Measurements from ENCODE around the gene ARL5B.

The ARL5B gene

GRCh38 chr10:18713077-18713476 is 53.8 kb downstream of the ARL5B start (continued):
- TF ChIP-seq ZNF518A (tag by site-specific recombination; conservative IDR thresholded peaks at IDR 0.05; ENCODE audit: low read depth) (peak; percentile 19; the same call in 1 of the 2 replicates), ZNF146 (tag by site-specific recombination; IDR thresholded peaks at IDR 0.05) (0 out of 2 replicates have a peak, but pooled peaks have one; percentile 11), SP2 (tag by site-specific recombination; IDR thresholded peaks at IDR 0.05) (no peak), ZNF660 (tag by site-specific recombination; IDR thresholded peaks at IDR 0.05) (peak; percentile 67; the same call in 1 of the 2 replicates), SCRT2 (tag by site-specific recombination; IDR thresholded peaks at IDR 0.05) (peak; percentile 75), BCL11A (tag by site-specific recombination; IDR thresholded peaks at IDR 0.05; ENCODE audit: low read depth) (0 out of 2 replicates have a peak, but pooled peaks have one; percentile 34), INSM2 (tag by site-specific recombination; IDR thresholded peaks at IDR 0.05) (peak; percentile 63), ZSCAN30 (tag by site-specific recombination; IDR thresholded peaks at IDR 0.05) (no peak), ZNF184 (tag by site-specific recombination; IDR thresholded peaks at IDR 0.05) (peak; percentile 91), ZNF600 (tag by site-specific recombination; IDR thresholded peaks at IDR 0.05) (peak; percentile 55), ZNF362 (tag by site-specific recombination; IDR thresholded peaks at IDR 0.05) (peak; percentile 78), ZNF311 (tag by site-specific recombination; IDR thresholded peaks at IDR 0.05; ENCODE audit: borderline replicate concordance) (no peak)

DNA sequence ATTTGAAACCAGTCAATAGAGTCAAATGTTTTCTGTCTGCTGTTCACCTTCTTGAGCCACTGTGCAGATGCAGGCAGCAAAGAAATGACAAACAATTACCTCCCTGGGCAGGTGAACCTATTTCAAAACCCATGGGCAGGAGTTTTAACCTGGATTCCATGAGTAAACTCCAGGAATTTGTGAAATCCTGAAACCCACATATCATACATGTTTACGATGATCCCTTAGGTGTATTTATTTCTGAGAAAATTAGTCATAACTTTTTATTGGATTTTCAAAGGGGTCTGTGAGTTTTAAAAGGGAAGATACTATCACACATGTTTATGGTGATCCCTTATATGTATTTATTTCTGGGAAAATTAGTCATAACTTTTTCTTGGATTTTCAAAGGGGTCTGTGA is 59.8 kb downstream of the ARL5B start:
- POLR2A ChIA-PET: no interaction called here

More for the DNA sequence above, 59.8 kb downstream of the ARL5B start:
- no peaks in the 10 kb centered on the region for H3K36me3 ChIP-seq (ENCODE audit: control insufficient read depth in 2 of 2, insufficient read depth in 1 of 2, low read length in 2 of 2)
- no peak overlapping the region for H3K27ac ChIP-seq (ENCODE audit: extremely low read depth, low read depth, low read length)
- no peak overlapping the region for H3K4me3 ChIP-seq (ENCODE audit: low read depth, low read length)
- H3K4me1 ChIP-seq (ENCODE audit: control insufficient read depth, insufficient read depth, low read length): no peaks in the 10 kb centered on the region
- TF ChIP-seq ZNF791 (tag by site-specific recombination; IDR thresholded peaks at IDR 0.05) (no peak), KLF16 (tag by site-specific recombination; IDR thresholded peaks at IDR 0.05) (no peak), ZNF747 (tag by site-specific recombination; IDR thresholded peaks at IDR 0.05) (no peak), ZNF155 (tag by site-specific recombination; IDR thresholded peaks at IDR 0.05) (no peak), CTCF (tag by site-specific recombination; IDR thresholded peaks at IDR 0.05) (no peak), ZNF677 (tag by site-specific recombination; IDR thresholded peaks at IDR 0.05) (no peak)
- TF ChIP-seq, protein P1, sequence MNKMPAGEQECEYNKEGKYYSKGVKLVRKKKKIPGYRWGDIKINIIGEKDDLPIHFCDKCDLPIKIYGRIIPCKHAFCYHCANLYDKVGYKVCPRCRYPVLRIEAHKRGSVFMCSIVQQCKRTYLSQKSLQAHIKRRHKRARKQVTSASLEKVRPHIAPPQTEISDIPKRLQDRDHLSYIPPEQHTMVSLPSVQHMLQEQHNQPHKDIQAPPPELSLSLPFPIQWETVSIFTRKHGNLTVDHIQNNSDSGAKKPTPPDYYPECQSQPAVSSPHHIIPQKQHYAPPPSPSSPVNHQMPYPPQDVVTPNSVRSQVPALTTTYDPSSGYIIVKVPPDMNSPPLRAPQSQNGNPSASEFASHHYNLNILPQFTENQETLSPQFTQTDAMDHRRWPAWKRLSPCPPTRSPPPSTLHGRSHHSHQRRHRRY (tag by site-specific recombination; IDR thresholded peaks at IDR 0.05): no peak
- TF ChIP-seq, protein P2, sequence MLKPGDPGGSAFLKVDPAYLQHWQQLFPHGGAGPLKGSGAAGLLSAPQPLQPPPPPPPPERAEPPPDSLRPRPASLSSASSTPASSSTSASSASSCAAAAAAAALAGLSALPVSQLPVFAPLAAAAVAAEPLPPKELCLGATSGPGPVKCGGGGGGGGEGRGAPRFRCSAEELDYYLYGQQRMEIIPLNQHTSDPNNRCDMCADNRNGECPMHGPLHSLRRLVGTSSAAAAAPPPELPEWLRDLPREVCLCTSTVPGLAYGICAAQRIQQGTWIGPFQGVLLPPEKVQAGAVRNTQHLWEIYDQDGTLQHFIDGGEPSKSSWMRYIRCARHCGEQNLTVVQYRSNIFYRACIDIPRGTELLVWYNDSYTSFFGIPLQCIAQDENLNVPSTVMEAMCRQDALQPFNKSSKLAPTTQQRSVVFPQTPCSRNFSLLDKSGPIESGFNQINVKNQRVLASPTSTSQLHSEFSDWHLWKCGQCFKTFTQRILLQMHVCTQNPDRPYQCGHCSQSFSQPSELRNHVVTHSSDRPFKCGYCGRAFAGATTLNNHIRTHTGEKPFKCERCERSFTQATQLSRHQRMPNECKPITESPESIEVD (tag by site-specific recombination; IDR thresholded peaks at IDR 0.05): no peak
- TF ChIP-seq, protein P3, sequence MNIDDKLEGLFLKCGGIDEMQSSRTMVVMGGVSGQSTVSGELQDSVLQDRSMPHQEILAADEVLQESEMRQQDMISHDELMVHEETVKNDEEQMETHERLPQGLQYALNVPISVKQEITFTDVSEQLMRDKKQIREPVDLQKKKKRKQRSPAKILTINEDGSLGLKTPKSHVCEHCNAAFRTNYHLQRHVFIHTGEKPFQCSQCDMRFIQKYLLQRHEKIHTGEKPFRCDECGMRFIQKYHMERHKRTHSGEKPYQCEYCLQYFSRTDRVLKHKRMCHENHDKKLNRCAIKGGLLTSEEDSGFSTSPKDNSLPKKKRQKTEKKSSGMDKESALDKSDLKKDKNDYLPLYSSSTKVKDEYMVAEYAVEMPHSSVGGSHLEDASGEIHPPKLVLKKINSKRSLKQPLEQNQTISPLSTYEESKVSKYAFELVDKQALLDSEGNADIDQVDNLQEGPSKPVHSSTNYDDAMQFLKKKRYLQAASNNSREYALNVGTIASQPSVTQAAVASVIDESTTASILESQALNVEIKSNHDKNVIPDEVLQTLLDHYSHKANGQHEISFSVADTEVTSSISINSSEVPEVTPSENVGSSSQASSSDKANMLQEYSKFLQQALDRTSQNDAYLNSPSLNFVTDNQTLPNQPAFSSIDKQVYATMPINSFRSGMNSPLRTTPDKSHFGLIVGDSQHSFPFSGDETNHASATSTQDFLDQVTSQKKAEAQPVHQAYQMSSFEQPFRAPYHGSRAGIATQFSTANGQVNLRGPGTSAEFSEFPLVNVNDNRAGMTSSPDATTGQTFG (tag by site-specific recombination; IDR thresholded peaks at IDR 0.05; ENCODE audit: borderline replicate concordance): no peak
- no peaks in the 10 kb centered on the region for H3K9me3 ChIP-seq (ENCODE audit: control insufficient read depth, insufficient read depth, low read depth, low read length)
- CTCF ChIA-PET: no interaction called here

Data from HEK293 (cell line).